Activated B cell treated with CpG ODN at 0.5 μM for 24 hours (primary cell): ENCODE results near the gene REL. TPM values are rescaled to one million over a fixed set of nuclear protein-coding genes. Genes with fewer than 3 reads are reported as not detected.

Experiments used
- ATAC-seq: fragments of 200-7000 bp; cut with Tn5 transposase; one replicate; pipeline ENCODE4 v1.10.0; 2021; ENCODE audit warnings: low read depth, mild to moderate bottlenecking, moderate library complexity
- CTCF ChIA-PET: fragments of 350-600 bp; sonication (Branson Sonifier 250); formaldehyde crosslinking; loops from one replicate; lab custom pipeline; 2021; ENCODE audit warnings: antibody characterized with exemption; lab: Charles Lee
- POLR2A ChIA-PET: fragments of 350-600 bp; sonication (Branson Sonifier 250); formaldehyde crosslinking; loops from one replicate; lab custom pipeline; 2021; ENCODE audit warnings: antibody characterized with exemption; lab: Charles Lee
- DNase-seq: peaks from one replicate; pipeline ENCODE4 v3.0.0; 2022
- H3K27ac Mint-ChIP-seq: one replicate; pipeline ENCODE4 v1.8.0; 2020; ENCODE audit warnings: mixed read lengths
- H3K27me3 Mint-ChIP-seq: one replicate; pipeline ENCODE4 v1.8.0; 2021; ENCODE audit warnings: mixed read lengths
- H3K36me3 Mint-ChIP-seq: one replicate; pipeline ENCODE4 v1.8.0; 2021; ENCODE audit warnings: low read depth, mixed read lengths
- H3K4me1 Mint-ChIP-seq: one replicate; pipeline ENCODE4 v1.8.0; 2021; ENCODE audit warnings: mixed read lengths
- H3K4me3 Mint-ChIP-seq: one replicate; pipeline ENCODE4 v1.8.0; 2020; ENCODE audit warnings: mild to moderate bottlenecking, mixed read lengths
- H3K9me3 Mint-ChIP-seq: one replicate; pipeline ENCODE4 v1.8.0; 2020; ENCODE audit warnings: mixed read lengths
- CTCF ChIP-seq: fragments of 200-600 bp; IDR thresholded peaks from one replicate; pipeline ENCODE4 v1.8.0; 2022; ENCODE audit warnings: antibody characterized with exemption, mild to moderate bottlenecking
- intact Hi-C: fragments of 100-400 bp; cut with micrococcal nuclease; formaldehyde crosslinking; loops from one replicate; pipeline ENCODE4 v1.15.1; 2024
- total RNA-seq: library from RNA; stranded (reverse); gene quantifications from 2 replicates; pipeline ENCODE4 v1.2.3, GENCODE V29; 2022

Gene REL
- total RNA-seq, 1 donor from 2014 or later: 238 TPM

GRCh38 chr2:60853531-60853930, 27.8 kb upstream of the REL start:
- POLR2A ChIA-PET: interaction anchor here (1.0 to 1.5 kb wide), 3 partner anchors 11 to 32 kb away, joined by 3 read pairs; no protein-coding TSS in a partner anchor
- CTCF ChIA-PET: interaction anchor here (1.2 kb wide), 1 partner anchor 15 kb away, joined by 4 read pairs; no protein-coding TSS in a partner anchor
- Mint-ChIP-seq H3K36me3 (no peaks in the 10 kb centered on the region), H3K27ac (no peak overlapping the region), H3K27me3 (no peaks in the 10 kb centered on the region), H3K4me3 (no peak overlapping the region), H3K4me1 (peaks cover 16% of the 10 kb centered on the region), H3K9me3 (no peaks in the 10 kb centered on the region)
- no peak for TF ChIP-seq CTCF
- ATAC-seq (no peak), DNase-seq (no peak)
- intact Hi-C loops: no loop called here

- ATAC-seq (no peak), DNase-seq (no peak)
- intact Hi-C loops: loop anchor here (2.0 kb wide), 1 partner anchor 15 kb away; no protein-coding TSS in a partner anchor
- no peaks in the 10 kb centered on the region for H3K9me3 Mint-ChIP-seq
- no peak overlapping the region for H3K27ac Mint-ChIP-seq
- no peaks in the 10 kb centered on the region for H3K27me3 Mint-ChIP-seq
- H3K4me1 Mint-ChIP-seq: peaks cover 18% of the 10 kb centered on the region
- TF ChIP-seq CTCF: no peak
- H3K36me3 Mint-ChIP-seq: no peaks in the 10 kb centered on the region
- ChIA-PET CTCF (no interaction called here), POLR2A (interaction anchor here (0.7 to 1.4 kb wide), 4 partner anchors 12 to 36 kb away, joined by 3 to 6 read pairs (median 4); no protein-coding TSS in a partner anchor)
- H3K4me3 Mint-ChIP-seq: no peak overlapping the region
Measured at GRCh38 chr2:60855989-60856669, 25.2 kb upstream of the REL start.

GRCh38 chr2:60857056-60857455, 24.3 kb upstream of the REL start:
- TF ChIP-seq CTCF: no peak
- ChIA-PET POLR2A (interaction anchor here (1.4 kb wide), 1 partner anchor 11 kb away, joined by 3 read pairs; no protein-coding TSS in a partner anchor), CTCF (no interaction called here)
- peaks cover 27% of the 10 kb centered on the region for H3K4me1 Mint-ChIP-seq
- no peak overlapping the region for H3K4me3 Mint-ChIP-seq
- DNase-seq: no peak
- no peak for ATAC-seq
- H3K36me3 Mint-ChIP-seq: no peaks in the 10 kb centered on the region
- H3K27me3 Mint-ChIP-seq: no peaks in the 10 kb centered on the region
- peak overlapping the region; percentile 8 for H3K27ac Mint-ChIP-seq
- H3K9me3 Mint-ChIP-seq: peaks cover 2% of the 10 kb centered on the region
- intact Hi-C loops: loop anchor here (2.0 kb wide), 1 partner anchor 16 kb away; no protein-coding TSS in a partner anchor

GRCh38 chr2:60858897-60859311, 22.5 kb upstream of the REL start:
- H3K27ac Mint-ChIP-seq: no peak overlapping the region

More at GRCh38 chr2:60858897-60859311, 22.5 kb upstream of the REL start:
- no peak for DNase-seq
- ChIA-PET CTCF (no interaction called here), POLR2A (no interaction called here)
- Mint-ChIP-seq H3K4me1 (peaks cover 43% of the 10 kb centered on the region), H3K4me3 (no peak overlapping the region), H3K9me3 (peaks cover 2% of the 10 kb centered on the region), H3K36me3 (no peaks in the 10 kb centered on the region), H3K27me3 (no peaks in the 10 kb centered on the region)
- TF ChIP-seq CTCF: no peak
- ATAC-seq: no peak
- intact Hi-C loops: no loop called here
